ENCODE data around the gene CAMK2G.

Gene CAMK2G

DNA sequence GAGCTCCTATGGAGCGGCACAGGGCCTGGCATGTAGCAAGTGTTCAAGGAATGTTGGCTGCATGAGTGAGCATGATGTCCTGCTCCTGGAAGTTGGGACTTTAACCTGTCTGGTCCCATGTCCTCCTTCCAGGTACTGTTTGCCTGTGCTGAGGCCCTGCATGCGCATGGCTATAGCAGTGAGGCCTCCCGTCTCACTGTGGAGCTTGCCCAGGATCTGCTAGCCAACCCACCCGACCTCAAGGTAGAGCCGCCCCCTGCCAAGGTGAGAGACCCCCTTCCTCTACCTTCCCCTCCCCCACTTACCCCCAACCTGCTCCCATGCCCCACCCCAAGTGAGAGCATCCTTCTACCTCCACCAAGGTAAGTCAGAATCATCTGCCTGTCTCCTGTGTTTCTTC is 80.9 kb downstream of the CAMK2G start:
- TF ChIP-seq, protein P1, sequence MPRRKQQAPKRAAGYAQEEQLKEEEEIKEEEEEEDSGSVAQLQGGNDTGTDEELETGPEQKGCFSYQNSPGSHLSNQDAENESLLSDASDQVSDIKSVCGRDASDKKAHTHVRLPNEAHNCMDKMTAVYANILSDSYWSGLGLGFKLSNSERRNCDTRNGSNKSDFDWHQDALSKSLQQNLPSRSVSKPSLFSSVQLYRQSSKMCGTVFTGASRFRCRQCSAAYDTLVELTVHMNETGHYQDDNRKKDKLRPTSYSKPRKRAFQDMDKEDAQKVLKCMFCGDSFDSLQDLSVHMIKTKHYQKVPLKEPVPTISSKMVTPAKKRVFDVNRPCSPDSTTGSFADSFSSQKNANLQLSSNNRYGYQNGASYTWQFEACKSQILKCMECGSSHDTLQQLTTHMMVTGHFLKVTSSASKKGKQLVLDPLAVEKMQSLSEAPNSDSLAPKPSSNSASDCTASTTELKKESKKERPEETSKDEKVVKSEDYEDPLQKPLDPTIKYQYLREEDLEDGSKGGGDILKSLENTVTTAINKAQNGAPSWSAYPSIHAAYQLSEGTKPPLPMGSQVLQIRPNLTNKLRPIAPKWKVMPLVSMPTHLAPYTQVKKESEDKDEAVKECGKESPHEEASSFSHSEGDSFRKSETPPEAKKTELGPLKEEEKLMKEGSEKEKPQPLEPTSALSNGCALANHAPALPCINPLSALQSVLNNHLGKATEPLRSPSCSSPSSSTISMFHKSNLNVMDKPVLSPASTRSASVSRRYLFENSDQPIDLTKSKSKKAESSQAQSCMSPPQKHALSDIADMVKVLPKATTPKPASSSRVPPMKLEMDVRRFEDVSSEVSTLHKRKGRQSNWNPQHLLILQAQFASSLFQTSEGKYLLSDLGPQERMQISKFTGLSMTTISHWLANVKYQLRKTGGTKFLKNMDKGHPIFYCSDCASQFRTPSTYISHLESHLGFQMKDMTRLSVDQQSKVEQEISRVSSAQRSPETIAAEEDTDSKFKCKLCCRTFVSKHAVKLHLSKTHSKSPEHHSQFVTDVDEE (CRISPR knock-in tag; IDR thresholded peaks at IDR 0.05) = no peak
- no peak for ATAC-seq

DNA sequence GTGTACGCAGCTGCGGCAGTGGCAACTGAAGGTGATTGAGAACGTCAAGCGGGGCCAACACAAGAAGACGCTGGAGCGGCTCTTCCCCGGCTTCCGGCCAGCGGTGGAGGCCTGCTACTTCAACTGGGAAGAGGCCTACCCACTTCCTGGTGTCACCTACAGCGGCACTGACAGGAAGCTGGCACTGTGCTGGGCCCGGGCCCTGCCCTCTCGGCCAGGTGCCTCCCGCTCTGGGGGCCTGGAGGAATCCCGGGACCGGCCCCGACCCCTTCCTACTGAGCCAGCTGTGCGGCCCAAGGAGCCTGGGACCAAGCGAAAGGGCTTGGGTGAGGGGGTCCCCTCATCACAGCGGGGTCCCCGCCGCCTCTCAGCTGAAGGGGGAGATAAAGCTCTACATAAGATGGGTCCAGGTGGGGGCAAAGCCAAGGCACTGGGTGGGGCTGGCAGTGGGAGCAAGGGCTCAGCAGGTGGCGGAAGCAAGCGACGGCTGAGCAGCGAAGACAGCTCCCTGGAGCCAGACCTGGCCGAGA is 82.4 kb downstream of the CAMK2G start:
- ATAC-seq = no peak
- TF ChIP-seq OSR1 (CRISPR knock-in tag; IDR thresholded peaks at IDR 0.05) (no peak), ZNF8 (CRISPR knock-in tag; IDR thresholded peaks at IDR 0.05) (no peak), TOX (CRISPR knock-in tag; IDR thresholded peaks at IDR 0.05; ENCODE audit: borderline replicate concordance) (no peak), RARB (CRISPR knock-in tag; IDR thresholded peaks at IDR 0.05) (no peak), CSDC2 (CRISPR knock-in tag; IDR thresholded peaks at IDR 0.05) (no peak), ZNF565 (CRISPR knock-in tag; conservative IDR thresholded peaks at IDR 0.05; ENCODE audit: low read depth) (no peak), ARNTL (CRISPR knock-in tag; IDR thresholded peaks at IDR 0.05; ENCODE audit: borderline replicate concordance, low read depth) (no peak), ZC3H10 (CRISPR knock-in tag; IDR thresholded peaks at IDR 0.05) (no peak), ISL1 (CRISPR knock-in tag; IDR thresholded peaks at IDR 0.05) (no peak), ZFP3 (CRISPR knock-in tag; IDR thresholded peaks at IDR 0.05) (no peak), ZFP30 (CRISPR knock-in tag; IDR thresholded peaks at IDR 0.05) (no peak)
- TF ChIP-seq, protein P2, sequence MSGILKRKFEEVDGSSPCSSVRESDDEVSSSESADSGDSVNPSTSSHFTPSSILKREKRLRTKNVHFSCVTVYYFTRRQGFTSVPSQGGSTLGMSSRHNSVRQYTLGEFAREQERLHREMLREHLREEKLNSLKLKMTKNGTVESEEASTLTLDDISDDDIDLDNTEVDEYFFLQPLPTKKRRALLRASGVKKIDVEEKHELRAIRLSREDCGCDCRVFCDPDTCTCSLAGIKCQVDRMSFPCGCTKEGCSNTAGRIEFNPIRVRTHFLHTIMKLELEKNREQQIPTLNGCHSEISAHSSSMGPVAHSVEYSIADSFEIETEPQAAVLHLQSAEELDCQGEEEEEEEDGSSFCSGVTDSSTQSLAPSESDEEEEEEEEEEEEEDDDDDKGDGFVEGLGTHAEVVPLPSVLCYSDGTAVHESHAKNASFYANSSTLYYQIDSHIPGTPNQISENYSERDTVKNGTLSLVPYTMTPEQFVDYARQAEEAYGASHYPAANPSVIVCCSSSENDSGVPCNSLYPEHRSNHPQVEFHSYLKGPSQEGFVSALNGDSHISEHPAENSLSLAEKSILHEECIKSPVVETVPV (CRISPR knock-in tag; IDR thresholded peaks at IDR 0.05) = no peak
- TF ChIP-seq, protein P1 (CRISPR knock-in tag; IDR thresholded peaks at IDR 0.05) = no peak
- TF ChIP-seq, protein P3, sequence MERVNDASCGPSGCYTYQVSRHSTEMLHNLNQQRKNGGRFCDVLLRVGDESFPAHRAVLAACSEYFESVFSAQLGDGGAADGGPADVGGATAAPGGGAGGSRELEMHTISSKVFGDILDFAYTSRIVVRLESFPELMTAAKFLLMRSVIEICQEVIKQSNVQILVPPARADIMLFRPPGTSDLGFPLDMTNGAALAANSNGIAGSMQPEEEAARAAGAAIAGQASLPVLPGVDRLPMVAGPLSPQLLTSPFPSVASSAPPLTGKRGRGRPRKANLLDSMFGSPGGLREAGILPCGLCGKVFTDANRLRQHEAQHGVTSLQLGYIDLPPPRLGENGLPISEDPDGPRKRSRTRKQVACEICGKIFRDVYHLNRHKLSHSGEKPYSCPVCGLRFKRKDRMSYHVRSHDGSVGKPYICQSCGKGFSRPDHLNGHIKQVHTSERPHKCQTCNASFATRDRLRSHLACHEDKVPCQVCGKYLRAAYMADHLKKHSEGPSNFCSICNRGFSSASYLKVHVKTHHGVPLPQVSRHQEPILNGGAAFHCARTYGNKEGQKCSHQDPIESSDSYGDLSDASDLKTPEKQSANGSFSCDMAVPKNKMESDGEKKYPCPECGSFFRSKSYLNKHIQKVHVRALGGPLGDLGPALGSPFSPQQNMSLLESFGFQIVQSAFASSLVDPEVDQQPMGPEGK (CRISPR knock-in tag; IDR thresholded peaks at IDR 0.05; ENCODE audit: borderline replicate concordance) = no peak

DNA sequence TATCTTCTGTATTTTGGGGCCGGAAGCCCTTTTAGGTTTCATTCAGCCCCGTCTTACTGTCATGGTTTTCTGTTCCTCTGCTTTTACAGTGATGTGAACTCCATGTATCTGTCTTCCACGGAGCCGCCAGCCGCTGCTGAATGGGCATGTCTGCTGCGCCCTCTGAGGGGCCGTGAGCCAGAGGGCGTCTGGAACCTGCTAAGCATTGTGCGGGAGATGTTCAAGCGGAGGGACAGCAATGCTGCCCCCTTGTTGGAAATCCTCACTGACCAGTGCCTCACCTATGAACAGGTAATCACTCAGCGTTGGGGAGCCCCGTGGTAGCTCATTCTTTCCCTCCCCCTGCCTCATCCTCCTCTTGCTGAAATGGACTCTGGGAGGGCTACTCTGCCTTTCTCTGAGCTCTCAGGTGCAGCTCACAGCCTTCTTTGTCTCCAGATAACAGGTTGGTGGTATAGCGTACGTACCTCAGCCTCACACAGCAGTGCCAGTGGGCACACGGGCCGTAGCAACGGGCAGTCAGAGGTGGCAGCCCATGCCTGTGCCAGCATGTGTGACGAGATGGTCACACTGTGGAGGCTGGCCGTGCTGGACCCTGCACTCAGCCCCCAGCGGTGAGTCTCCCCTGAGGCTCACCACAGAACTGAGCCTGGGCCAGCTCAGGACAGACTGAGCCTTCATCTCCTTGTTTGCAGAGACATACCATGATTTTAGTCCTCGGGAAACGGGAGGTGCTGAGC is 83.3 kb downstream of the CAMK2G start:
- no peak for ATAC-seq
- TF ChIP-seq, protein P3 (CRISPR knock-in tag; IDR thresholded peaks at IDR 0.05; ENCODE audit: borderline replicate concordance) = no peak
- TF ChIP-seq ESRRG (CRISPR knock-in tag; IDR thresholded peaks at IDR 0.05) = no peak
- TF ChIP-seq ZFP30 (CRISPR knock-in tag; IDR thresholded peaks at IDR 0.05) = no peak
- TF ChIP-seq, protein P4, sequence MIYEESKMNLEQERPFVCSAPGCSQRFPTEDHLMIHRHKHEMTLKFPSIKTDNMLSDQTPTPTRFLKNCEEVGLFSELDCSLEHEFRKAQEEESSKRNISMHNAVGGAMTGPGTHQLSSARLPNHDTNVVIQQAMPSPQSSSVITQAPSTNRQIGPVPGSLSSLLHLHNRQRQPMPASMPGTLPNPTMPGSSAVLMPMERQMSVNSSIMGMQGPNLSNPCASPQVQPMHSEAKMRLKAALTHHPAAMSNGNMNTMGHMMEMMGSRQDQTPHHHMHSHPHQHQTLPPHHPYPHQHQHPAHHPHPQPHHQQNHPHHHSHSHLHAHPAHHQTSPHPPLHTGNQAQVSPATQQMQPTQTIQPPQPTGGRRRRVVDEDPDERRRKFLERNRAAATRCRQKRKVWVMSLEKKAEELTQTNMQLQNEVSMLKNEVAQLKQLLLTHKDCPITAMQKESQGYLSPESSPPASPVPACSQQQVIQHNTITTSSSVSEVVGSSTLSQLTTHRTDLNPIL (CRISPR knock-in tag; IDR thresholded peaks at IDR 0.05; ENCODE audit: low read depth) = no peak
- TF ChIP-seq PPARA (CRISPR knock-in tag; IDR thresholded peaks at IDR 0.05; ENCODE audit: borderline replicate concordance) = no peak
- TF ChIP-seq GLIS3 (CRISPR knock-in tag; IDR thresholded peaks at IDR 0.05) = no peak
- TF ChIP-seq, protein P2 (CRISPR knock-in tag; IDR thresholded peaks at IDR 0.05) = no peak
- no peak for TF ChIP-seq TOX (CRISPR knock-in tag; IDR thresholded peaks at IDR 0.05; ENCODE audit: borderline replicate concordance)
- no peak for TF ChIP-seq SNAI2 (CRISPR knock-in tag; IDR thresholded peaks at IDR 0.05)
- no peak for TF ChIP-seq TCF4 (CRISPR knock-in tag; IDR thresholded peaks at IDR 0.05; ENCODE audit: borderline replicate concordance)
- no peak for TF ChIP-seq OSR1 (CRISPR knock-in tag; IDR thresholded peaks at IDR 0.05)
- TF ChIP-seq ZFP3 (CRISPR knock-in tag; IDR thresholded peaks at IDR 0.05) = no peak
- no peak for TF ChIP-seq ZNF70 (CRISPR knock-in tag; IDR thresholded peaks at IDR 0.05)
- no peak for TF ChIP-seq ARNTL (CRISPR knock-in tag; IDR thresholded peaks at IDR 0.05; ENCODE audit: borderline replicate concordance, low read depth)
